Colon (tissue), 2 donors: ENCODE measurements around the gene TTC17.

Source experiments
- FAIRE-seq: peaks from 2 replicates; lab custom pipeline; 2012; peaks lifted over from hg19 to GRCh38; lab: Jason Lieb, UNC
- donor health status: control.
- donor health status: control.

Gene TTC17

DNA sequence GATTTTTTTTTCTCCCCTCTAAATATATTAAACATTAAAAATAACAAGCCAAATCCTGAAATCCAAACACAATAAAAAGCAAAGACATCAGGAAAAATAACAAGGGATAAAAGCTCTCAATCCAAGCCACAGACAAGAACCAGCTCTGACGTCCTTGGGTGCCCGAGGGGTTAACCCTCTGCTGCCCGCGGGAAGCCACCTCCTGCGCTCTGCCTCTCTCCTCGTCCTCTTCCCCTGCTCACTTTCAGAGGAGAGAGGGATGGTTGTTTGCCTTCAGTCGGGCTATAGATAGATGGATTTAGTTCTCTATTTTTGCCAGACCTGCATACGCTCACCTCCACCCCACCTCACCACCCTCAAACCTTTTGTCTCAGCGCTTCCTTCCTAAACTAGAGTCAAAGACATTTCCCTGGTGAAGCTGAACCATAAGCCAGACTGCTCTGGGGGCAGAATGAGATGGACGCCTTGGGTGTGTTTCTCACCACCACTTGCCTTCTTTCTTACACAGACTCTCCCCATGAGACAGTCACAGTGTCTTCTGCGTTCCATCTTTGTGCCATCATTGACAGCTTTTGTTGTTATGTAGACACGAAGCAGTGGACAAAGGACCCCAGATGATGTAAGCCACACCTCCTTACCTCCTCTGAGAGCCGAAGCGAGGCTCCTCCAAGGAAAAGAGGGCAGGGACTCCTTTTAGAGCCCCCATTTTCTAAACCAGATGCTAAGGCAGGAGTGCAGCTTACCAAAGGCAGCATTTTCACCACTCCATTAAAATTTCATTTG, 179.3 kb downstream of the TTC17 start:
- FAIRE-seq = no peak

- FAIRE-seq = no peak
Measured at GRCh38 chr11:43541993-43542392, 183.3 kb downstream of the TTC17 start.

DNA sequence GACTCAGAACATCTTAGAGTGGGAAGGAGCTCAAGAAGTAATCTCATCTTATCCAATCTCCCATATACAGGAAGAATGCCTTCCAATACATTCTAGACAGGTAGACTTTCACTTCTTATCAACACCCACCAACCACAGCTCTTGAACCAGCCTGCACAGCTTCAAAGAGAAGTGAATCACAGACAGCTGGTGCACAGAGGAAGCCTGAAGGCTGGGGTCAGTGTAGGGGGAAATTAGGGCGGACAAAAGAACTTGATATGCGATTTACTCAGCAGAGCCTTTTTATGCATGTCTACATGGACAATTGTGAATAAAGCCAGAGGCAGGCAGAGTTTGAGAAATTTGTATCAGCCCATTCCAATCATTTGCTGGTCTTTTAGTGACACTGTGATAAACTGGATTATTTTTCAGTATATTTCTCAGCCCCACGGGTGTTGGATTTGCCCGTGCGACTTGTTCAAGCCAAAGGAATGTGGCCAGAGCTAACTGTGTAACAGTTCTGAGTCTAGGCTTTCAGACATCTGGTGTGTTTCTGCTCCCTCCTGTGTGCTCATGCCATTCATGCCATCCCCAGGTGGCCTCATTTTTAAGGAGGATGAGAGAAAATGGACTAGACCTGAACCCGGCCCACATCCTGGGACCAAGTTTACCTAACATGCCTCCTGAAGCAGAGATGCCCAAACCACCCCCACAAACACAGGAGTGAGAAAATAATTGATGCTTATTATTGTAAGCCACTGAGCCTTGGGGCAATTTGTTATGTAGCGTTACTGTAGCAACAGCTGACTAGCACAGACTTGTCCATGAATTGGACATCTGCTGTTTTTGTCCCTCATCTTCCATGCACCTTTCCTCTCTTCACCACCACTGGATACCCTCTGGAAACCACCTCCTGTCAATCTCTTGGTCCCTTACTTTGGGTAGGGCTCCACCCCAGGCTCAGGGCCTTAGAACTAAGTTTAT, 184.3 kb downstream of the TTC17 start:
- FAIRE-seq = no peak
